ENCODE measurements around the gene KCNC2.

- TF ChIP-seq POLR2A (IDR thresholded peaks at IDR 0.05) (no peak), CTCF (IDR thresholded peaks at IDR 0.05) (no peak)
Observed at GRCh38 chr12:75101781-75102180, 107.9 kb downstream of the KCNC2 start.
